HCT116 (cell line): ENCODE measurements around the gene MIGA1.

Source experiments
- CTCF ChIP-seq, 3 experiments: fragments of 200-600 bp in 1 of 3; sonication (generic) in 1 of 3; IDR thresholded peaks in 2 of 3; conservative IDR thresholded peaks in 1 of 3; 2 replicates each; pipeline ENCODE4 v1.5.1; 2012 to 2017; ENCODE audit warnings: low read depth in 2 of 3, low read length in 2 of 3, antibody characterized with exemption in 1 of 3, borderline replicate concordance in 1 of 3, control low read depth in 1 of 3, mild to moderate bottlenecking in 1 of 3, mixed read lengths in 1 of 3, mixed run types in 1 of 3, moderate library complexity in 1 of 3; ENCODE audit not compliant: insufficient read depth in 1 of 3
- ELF1 ChIP-seq: IDR thresholded peaks from 2 replicates; pipeline ENCODE4 v1.6.1; 2012; ENCODE audit warnings: low read depth, borderline replicate concordance
- EZH2 ChIP-seq: fragments of 200-600 bp; sonication (generic); IDR thresholded peaks from 2 replicates; pipeline ENCODE4 v1.6.1; 2017; ENCODE audit warnings: antibody characterized with exemption, mixed run types
- EZH2phosphoT487 ChIP-seq: fragments of 200-600 bp; IDR thresholded peaks from 2 replicates; pipeline ENCODE4 v1.6.1; 2018; ENCODE audit warnings: antibody characterized with exemption, borderline replicate concordance
- JUND ChIP-seq: IDR thresholded peaks from 2 replicates; pipeline ENCODE4 v1.6.1; 2012
- POLR2A ChIP-seq: IDR thresholded peaks from 2 replicates; pipeline ENCODE4 v1.7.0; 2011; ENCODE audit warnings: borderline replicate concordance; ENCODE audit not compliant: insufficient read depth, insufficient read length; ENCODE audit errors: extremely low read depth
- REST ChIP-seq: IDR thresholded peaks from 2 replicates; pipeline ENCODE4 v1.6.1; 2012; ENCODE audit warnings: low read depth
- SP1 ChIP-seq: IDR thresholded peaks from 2 replicates; pipeline ENCODE4 v1.6.1; 2012; ENCODE audit warnings: low read depth
- SRF ChIP-seq: IDR thresholded peaks from 2 replicates; pipeline ENCODE4 v1.6.1; 2012; ENCODE audit warnings: low read depth
- ZBTB33 ChIP-seq: IDR thresholded peaks from 2 replicates; pipeline ENCODE4 v1.6.1; 2011; ENCODE audit warnings: mild to moderate bottlenecking, low read length, moderate library complexity; ENCODE audit not compliant: insufficient replicate concordance; ENCODE audit errors: extremely low read depth
- ZFX ChIP-seq: fragments of 450-650 bp; IDR thresholded peaks from 2 replicates; pipeline ENCODE4 v1.6.1; 2017
- TF ChIP-seq, protein P1 (sequence below): IDR thresholded peaks from 2 replicates; pipeline ENCODE4 v1.6.1; 2012

DNA sequence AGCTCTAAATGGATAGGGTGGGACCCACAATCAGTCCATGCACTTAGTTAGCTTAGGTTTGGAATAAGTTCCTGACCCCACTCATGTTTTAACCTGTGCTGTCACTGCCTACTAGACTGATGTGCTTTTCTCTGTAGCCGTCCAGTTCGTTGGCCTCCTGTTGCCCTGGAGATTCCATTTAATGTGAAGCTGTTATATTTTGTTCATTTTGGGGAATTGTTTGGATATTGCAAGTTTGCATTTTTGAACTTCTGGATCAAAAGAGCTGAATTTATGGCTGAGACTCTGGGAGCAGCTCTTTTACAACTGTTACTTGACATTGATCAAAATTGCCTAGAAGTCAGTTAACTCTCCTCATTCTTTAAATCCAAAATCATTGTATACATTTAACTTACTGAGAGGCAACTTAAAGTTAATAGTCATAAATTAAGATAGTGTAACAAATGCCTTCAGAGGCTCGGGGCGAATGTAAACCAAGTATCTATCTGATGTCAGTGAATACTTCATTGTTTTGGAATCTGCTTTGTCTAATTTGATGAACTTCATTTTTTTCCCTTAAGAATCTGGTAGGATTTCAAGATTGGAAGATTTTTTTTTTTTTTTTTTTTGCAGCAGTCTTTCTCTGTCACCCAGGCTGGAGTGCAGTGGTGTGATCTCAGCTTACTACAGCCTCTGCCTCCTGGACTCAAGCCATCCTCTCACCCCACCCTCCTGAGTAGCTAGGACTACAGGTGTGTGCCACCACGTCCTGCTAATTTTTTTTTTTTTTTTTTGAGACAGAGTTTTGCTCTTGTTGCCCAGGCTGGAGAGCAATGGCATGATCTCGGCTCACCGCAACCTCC, 38.1 kb downstream of the MIGA1 start:
- TF ChIP-seq JUND: no peak
- no peak for TF ChIP-seq CTCF (IDR thresholded peaks at IDR 0.05 in 2 of 3, conservative IDR thresholded peaks at IDR 0.05 in 1 of 3; ENCODE audit: borderline replicate concordance in 1 of 3, insufficient read depth in 1 of 3, low read depth in 2 of 3, low read length in 2 of 3)
- TF ChIP-seq POLR2A: no peak
- TF ChIP-seq ZBTB33: no peak
- no peak for TF ChIP-seq EZH2
- TF ChIP-seq SP1: no peak
- TF ChIP-seq, protein P1, sequence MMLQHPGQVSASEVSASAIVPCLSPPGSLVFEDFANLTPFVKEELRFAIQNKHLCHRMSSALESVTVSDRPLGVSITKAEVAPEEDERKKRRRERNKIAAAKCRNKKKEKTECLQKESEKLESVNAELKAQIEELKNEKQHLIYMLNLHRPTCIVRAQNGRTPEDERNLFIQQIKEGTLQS: no peak
- no peak for TF ChIP-seq REST
- no peak for TF ChIP-seq SRF
- no peak for TF ChIP-seq EZH2phosphoT487
- no peak for TF ChIP-seq ELF1
- no peak for TF ChIP-seq ZFX
